Measurements from ENCODE around the gene MAPKBP1. TPM values are rescaled to one million over a fixed set of nuclear protein-coding genes. Genes with fewer than 3 reads are reported as not detected.

The MAPKBP1 gene
- total and polyA plus RNA-seq, 3 experiments from 2014 or later, result 4.8 to 17.8 (median 16.0) TPM

DNA sequence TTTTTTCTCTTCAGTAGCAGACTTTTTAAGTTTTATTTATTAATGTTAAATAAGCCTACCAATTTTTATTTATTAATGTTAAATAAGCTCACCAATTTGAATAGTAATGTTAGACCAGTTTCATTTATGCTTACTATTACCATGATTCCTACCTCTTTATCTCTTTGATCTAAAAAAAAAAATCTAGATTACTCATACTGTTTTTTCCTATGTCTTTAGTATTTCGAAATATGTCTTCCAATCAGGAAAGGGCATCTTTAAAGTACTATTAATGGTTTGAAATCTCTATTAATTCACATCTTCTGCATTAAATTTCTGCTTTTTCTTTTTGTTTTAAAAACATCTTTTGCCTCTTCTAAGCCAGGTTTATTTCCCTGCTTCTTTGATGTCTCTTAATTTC lies 27.5 kb upstream of the MAPKBP1 start:
- H3K4me3 ChIP-seq (ENCODE audit: low read length), result no peak overlapping the region
- peaks cover 0 to 72% (median 23%) of the 10 kb centered on the region in 3 donors for H3K36me3 Mint-ChIP-seq
- H3K27ac Mint-ChIP-seq, result peak overlapping the region in 2 of 8 donors; percentile 29 to 61
- peaks cover 3 to 8% (median 3%) of the 10 kb centered on the region in 3 donors for H3K4me1 Mint-ChIP-seq
- H3K27me3 ChIP-seq (ENCODE audit: insufficient read depth, low read length, poor library complexity, severe bottlenecking), result no peaks in the 10 kb centered on the region
- no peaks in the 10 kb centered on the region for H3K9me3 Mint-ChIP-seq
- no peak overlapping the region for H3K4me3 Mint-ChIP-seq
- peaks cover 17% of the 10 kb centered on the region for H3K36me3 ChIP-seq (ENCODE audit: insufficient read depth, low read length)
- no peak for DNase-seq
- no peak overlapping the region for H3K27ac ChIP-seq (ENCODE audit: low read depth, low read length)
- no peaks in the 10 kb centered on the region for H3K4me1 ChIP-seq (ENCODE audit: insufficient read depth, low read length)
- ChIA-PET POLR2A (no interaction called here), CTCF (no interaction called here)
- no peaks in the 10 kb centered on the region for H3K9me3 ChIP-seq (ENCODE audit: low read length)
- no peaks in the 10 kb centered on the region for H3K27me3 Mint-ChIP-seq

DNA sequence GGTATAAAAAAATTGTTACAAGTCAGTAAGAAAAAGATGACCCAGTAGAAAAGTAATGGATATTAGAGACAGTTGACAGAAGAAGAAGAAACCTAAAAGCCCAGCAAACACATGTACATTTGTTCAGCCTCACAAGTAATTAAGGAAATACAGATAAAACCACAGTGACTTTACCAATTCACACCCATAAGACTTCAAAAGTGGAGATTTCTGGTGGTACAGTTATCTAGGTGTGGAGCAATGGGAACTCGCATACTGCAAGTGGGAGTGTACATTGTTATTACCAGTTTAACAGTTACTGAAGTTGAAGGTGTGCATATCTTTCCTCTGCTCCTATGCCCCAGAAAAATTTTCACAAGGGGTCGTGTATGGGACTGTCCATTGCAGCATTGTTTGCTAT lies 18.1 kb upstream of the MAPKBP1 start:
- CTCF ChIA-PET, result no interaction called here
- H3K9me3 ChIP-seq (ENCODE audit: low read length), result no peaks in the 10 kb centered on the region
- no peak overlapping the region for H3K4me3 ChIP-seq (ENCODE audit: low read length)
- Mint-ChIP-seq H3K36me3 (peaks cover 0 to 71% (median 15%) of the 10 kb centered on the region in 3 donors), H3K27me3 (peaks cover 0 to 1% of the 10 kb centered on the region in 2 donors), H3K4me1 (peaks cover 0 to 5% (median 5%) of the 10 kb centered on the region in 3 donors), H3K4me3 (no peak overlapping the region), H3K9me3 (no peaks in the 10 kb centered on the region), H3K27ac (no peak overlapping the region)
- no peaks in the 10 kb centered on the region for H3K4me1 ChIP-seq (ENCODE audit: insufficient read depth, low read length)
- H3K27me3 ChIP-seq (ENCODE audit: insufficient read depth, low read length, poor library complexity, severe bottlenecking), result no peaks in the 10 kb centered on the region
- no peak overlapping the region for H3K27ac ChIP-seq (ENCODE audit: low read depth, low read length)
- POLR2A ChIA-PET, result no interaction called here
- no peak for DNase-seq
- H3K36me3 ChIP-seq (ENCODE audit: insufficient read depth, low read length), result peaks cover 34% of the 10 kb centered on the region

DNA sequence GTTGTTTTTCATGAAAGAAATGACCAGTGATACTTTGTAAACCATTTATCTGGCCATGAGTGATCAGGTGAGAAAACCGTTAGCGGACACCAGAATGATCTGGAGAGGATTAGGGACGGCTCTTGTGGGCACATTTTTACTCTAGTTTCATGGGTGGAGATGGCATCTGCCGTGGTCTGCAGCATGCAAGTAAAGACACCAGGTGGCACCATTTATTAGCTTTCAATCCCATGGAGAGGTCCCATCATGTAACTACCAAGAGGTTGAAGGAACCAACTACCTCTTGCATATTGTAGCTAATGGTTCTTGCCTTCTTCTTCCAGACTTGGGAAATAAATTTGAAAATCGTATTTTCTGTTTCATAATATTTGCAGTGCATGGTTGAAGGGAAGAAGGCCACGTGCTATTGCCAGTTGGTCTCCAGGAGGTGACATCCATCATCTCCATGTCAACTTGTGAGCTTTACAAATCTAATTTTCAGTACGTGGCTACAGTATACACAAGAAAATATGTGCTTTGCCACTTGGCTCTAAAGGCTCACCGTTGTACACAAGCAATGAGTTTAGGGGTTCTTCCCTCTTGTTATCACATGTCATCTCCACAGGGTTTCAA lies 1.5 kb upstream of the MAPKBP1 start:
- H3K9me3 Mint-ChIP-seq, result no peaks in the 10 kb centered on the region
- DNase-seq, result peak; percentile 34 to 75 (median 63)
- POLR2A ChIA-PET, result interaction anchor here (0.6 to 2.3 kb wide), 7 partner anchors 38 to 271 kb away, joined by 3 to 12 read pairs (median 3); partner anchors contain the start of gene MGA
- peak overlapping the region; percentile 67 to 98 (median 96) for H3K27ac Mint-ChIP-seq
- Histone ChIP-seq H3K27ac (ENCODE audit: low read depth, low read length) (no peak overlapping the region), H3K27me3 (ENCODE audit: insufficient read depth, low read length, poor library complexity, severe bottlenecking) (no peaks in the 10 kb centered on the region), H3K4me3 (ENCODE audit: low read length) (peak overlapping the region; percentile 89), H3K9me3 (ENCODE audit: low read length) (no peaks in the 10 kb centered on the region), H3K4me1 (ENCODE audit: insufficient read depth, low read length) (peaks cover 39% of the 10 kb centered on the region), H3K36me3 (ENCODE audit: insufficient read depth, low read length) (no peaks in the 10 kb centered on the region)
- peaks cover 42 to 51% (median 51%) of the 10 kb centered on the region in 3 donors for H3K4me1 Mint-ChIP-seq
- H3K4me3 Mint-ChIP-seq, result peak overlapping the region in 6 of 7 donors; percentile 45 to 98 (median 95)
- CTCF ChIA-PET, result interaction anchor here (0.6 to 9.3 kb wide), 28 partner anchors 10 to 365 kb away, joined by 3 to 167 read pairs (median 6); partner anchors contain the start of gene EHD4
- peaks cover 0 to 25% (median 4%) of the 10 kb centered on the region in 3 donors for H3K36me3 Mint-ChIP-seq
- H3K27me3 Mint-ChIP-seq, result no peaks in the 10 kb centered on the region

DNA sequence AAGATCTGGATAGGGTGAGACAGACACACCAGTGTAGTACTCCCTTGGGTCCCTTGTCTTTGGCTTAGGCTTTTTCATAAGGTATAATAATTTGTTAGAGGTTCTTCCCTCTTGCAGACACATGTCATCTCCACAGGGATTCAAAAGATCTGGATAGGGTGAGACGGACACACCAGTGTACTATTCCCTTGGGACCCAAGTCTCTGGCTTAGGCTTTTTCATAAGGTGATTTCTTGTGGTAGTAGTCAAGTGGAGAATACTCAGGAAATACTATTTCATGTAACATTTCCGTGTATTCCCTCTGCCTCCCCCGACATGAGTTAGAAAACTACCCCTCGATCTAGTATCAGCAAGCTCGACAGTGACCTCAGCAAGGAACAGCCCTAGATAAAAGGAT lies 954 bp upstream of the MAPKBP1 start:
- DNase-seq, result no peak
- Histone ChIP-seq H3K4me3 (ENCODE audit: low read length) (peak overlapping the region; percentile 89), H3K27ac (ENCODE audit: low read depth, low read length) (peak overlapping the region; percentile 68), H3K27me3 (ENCODE audit: insufficient read depth, low read length, poor library complexity, severe bottlenecking) (no peaks in the 10 kb centered on the region), H3K36me3 (ENCODE audit: insufficient read depth, low read length) (no peaks in the 10 kb centered on the region), H3K4me1 (ENCODE audit: insufficient read depth, low read length) (peaks cover 44% of the 10 kb centered on the region), H3K9me3 (ENCODE audit: low read length) (no peaks in the 10 kb centered on the region)
- ChIA-PET CTCF (interaction anchor here (0.6 to 9.3 kb wide), 43 partner anchors 9 to 358 kb away, joined by 3 to 167 read pairs (median 5); partner anchors contain the start of genes EHD4 and MGA), POLR2A (interaction anchor here (0.6 to 2.3 kb wide), 12 partner anchors 37 to 271 kb away, joined by 3 to 12 read pairs (median 4); partner anchors contain the start of genes EHD4 and MGA)
- Mint-ChIP-seq H3K9me3 (no peaks in the 10 kb centered on the region), H3K36me3 (peaks cover 0 to 20% (median 4%) of the 10 kb centered on the region in 3 donors), H3K4me3 (peak overlapping the region; percentile 91 to 98 (median 95)), H3K27me3 (no peaks in the 10 kb centered on the region), H3K27ac (peak overlapping the region; percentile 93 to 98 (median 96)), H3K4me1 (peaks cover 47 to 57% (median 56%) of the 10 kb centered on the region in 3 donors)

DNA sequence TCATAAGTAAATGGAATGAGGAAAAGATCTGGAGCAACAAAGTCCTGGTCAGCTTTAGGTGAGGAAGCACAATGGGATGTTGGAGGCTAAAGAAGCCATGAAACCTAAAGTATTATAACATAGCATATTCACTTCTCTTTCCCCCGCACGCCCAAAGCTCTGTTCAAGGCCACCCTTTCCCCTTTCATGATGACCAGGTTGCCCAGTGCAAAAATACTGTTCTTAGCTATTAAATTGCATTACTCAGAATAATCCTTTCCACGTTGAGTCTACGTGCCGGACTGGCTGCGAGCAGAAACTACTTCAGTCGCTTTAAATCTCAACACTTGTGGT lies 589 bp upstream of the MAPKBP1 start:
- Mint-ChIP-seq H3K27me3 (no peaks in the 10 kb centered on the region), H3K4me3 (peak overlapping the region; percentile 91 to 98 (median 95)), H3K27ac (peak overlapping the region; percentile 93 to 98 (median 96)), H3K36me3 (peaks cover 0 to 16% (median 4%) of the 10 kb centered on the region in 3 donors), H3K4me1 (peaks cover 51 to 60% (median 60%) of the 10 kb centered on the region in 3 donors), H3K9me3 (no peaks in the 10 kb centered on the region)
- ChIA-PET CTCF (interaction anchor here (0.7 to 9.3 kb wide), 40 partner anchors 9 to 358 kb away, joined by 3 to 167 read pairs (median 4); partner anchors contain the start of genes EHD4, JMJD7, MGA and RPAP1), POLR2A (interaction anchor here (0.5 to 2.3 kb wide), 12 partner anchors 37 to 496 kb away, joined by 3 to 12 read pairs (median 4); partner anchors contain the start of genes EHD4 and MGA)
- peak overlapping the region; percentile 68 for H3K27ac ChIP-seq (ENCODE audit: low read depth, low read length)
- no peaks in the 10 kb centered on the region for H3K27me3 ChIP-seq (ENCODE audit: insufficient read depth, low read length, poor library complexity, severe bottlenecking)
- H3K4me1 ChIP-seq (ENCODE audit: insufficient read depth, low read length), result peaks cover 46% of the 10 kb centered on the region
- DNase-seq, result no peak
- no peaks in the 10 kb centered on the region for H3K9me3 ChIP-seq (ENCODE audit: low read length)
- H3K36me3 ChIP-seq (ENCODE audit: insufficient read depth, low read length), result no peaks in the 10 kb centered on the region
- peak overlapping the region; percentile 89 for H3K4me3 ChIP-seq (ENCODE audit: low read length)

DNA sequence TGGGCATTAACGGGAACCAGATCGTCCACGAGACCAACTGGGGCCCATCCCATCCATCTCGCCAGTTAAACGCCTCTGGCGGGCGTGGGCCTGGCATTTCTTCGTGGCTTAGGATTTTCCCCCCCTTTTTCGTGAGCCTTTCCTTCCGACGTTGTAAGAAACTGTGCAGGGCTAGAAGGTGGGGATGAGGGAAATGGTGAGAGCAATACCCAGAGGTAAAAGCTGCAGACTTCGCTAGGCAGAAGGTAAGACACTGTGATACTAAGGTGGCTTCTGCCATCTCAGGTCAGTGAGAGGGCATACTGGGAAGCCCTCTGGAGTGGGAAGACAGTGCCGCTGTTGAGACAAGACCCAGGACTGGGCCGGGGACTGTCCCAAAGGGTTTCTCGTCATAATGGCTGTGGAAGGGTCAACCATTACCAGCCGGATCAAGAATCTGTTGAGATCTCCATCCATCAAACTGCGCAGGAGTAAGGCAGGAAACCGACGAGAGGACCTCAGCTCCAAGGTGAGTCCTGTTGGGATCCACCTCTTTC lies 666 bp downstream of the MAPKBP1 start:
- Mint-ChIP-seq H3K27me3 (no peaks in the 10 kb centered on the region), H3K36me3 (peaks cover 0 to 21% (median 8%) of the 10 kb centered on the region in 3 donors), H3K4me1 (peaks cover 57 to 70% (median 70%) of the 10 kb centered on the region in 3 donors), H3K27ac (peak overlapping the region; percentile 79 to 98 (median 94)), H3K4me3 (peak overlapping the region; percentile 91 to 98 (median 95)), H3K9me3 (no peaks in the 10 kb centered on the region)
- no peaks in the 10 kb centered on the region for H3K27me3 ChIP-seq (ENCODE audit: insufficient read depth, low read length, poor library complexity, severe bottlenecking)
- no peaks in the 10 kb centered on the region for H3K9me3 ChIP-seq (ENCODE audit: low read length)
- peak in 1 of 5 donors; percentile 2 for DNase-seq
- ChIA-PET POLR2A (interaction anchor here (0.6 to 2.3 kb wide), 8 partner anchors 52 to 231 kb away, joined by 3 to 9 read pairs (median 6); partner anchors contain the start of genes EHD4, MGA and RPAP1), CTCF (interaction anchor here (1.0 to 9.3 kb wide), 30 partner anchors 8 to 360 kb away, joined by 3 to 167 read pairs (median 6); partner anchors contain the start of genes EHD4, JMJD7, MGA and RPAP1)
- peaks cover 52% of the 10 kb centered on the region for H3K4me1 ChIP-seq (ENCODE audit: insufficient read depth, low read length)
- peak overlapping the region; percentile 68 for H3K27ac ChIP-seq (ENCODE audit: low read depth, low read length)
- peak overlapping the region; percentile 89 for H3K4me3 ChIP-seq (ENCODE audit: low read length)
- H3K36me3 ChIP-seq (ENCODE audit: insufficient read depth, low read length), result no peaks in the 10 kb centered on the region

DNA sequence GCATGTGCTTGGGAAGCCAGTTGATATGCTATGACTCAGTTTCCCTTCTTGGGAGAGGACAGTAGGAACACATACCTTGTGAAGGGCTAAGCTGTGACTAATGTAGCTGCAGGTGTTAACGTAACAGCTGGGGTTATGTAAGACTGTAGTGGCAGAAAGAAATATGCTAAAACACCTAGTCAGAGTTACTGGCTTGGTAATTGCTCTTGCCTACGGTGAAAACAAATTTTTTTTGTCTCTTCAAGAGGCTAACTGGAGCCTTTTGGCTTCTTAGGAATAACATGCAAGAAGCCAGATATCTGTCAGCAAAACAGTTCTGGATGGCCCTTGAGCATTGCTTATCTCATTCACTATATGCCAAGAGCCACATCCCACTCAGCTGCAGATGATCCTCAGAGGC lies 1.4 kb downstream of the MAPKBP1 start:
- POLR2A ChIA-PET, result no interaction called here
- no peaks in the 10 kb centered on the region for H3K9me3 ChIP-seq (ENCODE audit: low read length)
- Mint-ChIP-seq H3K4me3 (peak overlapping the region; percentile 91 to 98 (median 95)), H3K27ac (peak overlapping the region in 5 of 8 donors; percentile 79 to 98 (median 96)), H3K4me1 (peaks cover 64 to 77% (median 77%) of the 10 kb centered on the region in 3 donors), H3K36me3 (peaks cover 0 to 19% (median 13%) of the 10 kb centered on the region in 3 donors), H3K27me3 (no peaks in the 10 kb centered on the region), H3K9me3 (no peaks in the 10 kb centered on the region)
- H3K36me3 ChIP-seq (ENCODE audit: insufficient read depth, low read length), result no peaks in the 10 kb centered on the region
- peaks cover 54% of the 10 kb centered on the region for H3K4me1 ChIP-seq (ENCODE audit: insufficient read depth, low read length)
- H3K27me3 ChIP-seq (ENCODE audit: insufficient read depth, low read length, poor library complexity, severe bottlenecking), result no peaks in the 10 kb centered on the region
- peak overlapping the region; percentile 89 for H3K4me3 ChIP-seq (ENCODE audit: low read length)
- CTCF ChIA-PET, result interaction anchor here (1.0 to 9.3 kb wide), 4 partner anchors 37 to 161 kb away, joined by 6 to 167 read pairs (median 105); no protein-coding TSS in a partner anchor
- H3K27ac ChIP-seq (ENCODE audit: low read depth, low read length), result no peak overlapping the region
- DNase-seq, result no peak

All from CD8-positive, alpha-beta memory T cell (primary cell).